Mesodermal cell (in vitro differentiated cells): ENCODE results near the gene TEAD1.
"Not testable (repeated sequence)": the region's sequence is repeated elsewhere in the genome, so short reads cannot be mapped to it uniquely, and the experiment has no call there.

ENCODE experiments used
- H3K27ac ChIP-seq: 2 replicates; pipeline ENCODE4 v1.7.0; 2013; ENCODE audit warnings: mild to moderate bottlenecking, low read depth, low read length, moderate library complexity; ENCODE audit not compliant: severe bottlenecking
- H3K36me3 ChIP-seq: 2 replicates; pipeline ENCODE4 v1.7.1; 2013; ENCODE audit warnings: mild to moderate bottlenecking, low read length, moderate library complexity; ENCODE audit not compliant: control insufficient read depth, insufficient read depth
- H3K4me1 ChIP-seq: one replicate; pipeline ENCODE4 v1.7.1; 2013; ENCODE audit warnings: mild to moderate bottlenecking, low read length; ENCODE audit not compliant: insufficient read depth, control insufficient read depth, poor library complexity, severe bottlenecking
- H3K4me3 ChIP-seq: 2 replicates; pipeline ENCODE4 v1.7.0; 2013; ENCODE audit warnings: low read length, control low read depth, mild to moderate bottlenecking; ENCODE audit not compliant: insufficient read depth, poor library complexity, severe bottlenecking; ENCODE audit errors: extremely low read depth
- H3K9me3 ChIP-seq: 2 replicates; pipeline ENCODE4 v1.7.1; 2013; ENCODE audit warnings: mild to moderate bottlenecking, low read length, moderate library complexity; ENCODE audit not compliant: control insufficient read depth
- WGBS, 2 experiments: methylation state at CpG; one replicate each; pipeline ENCODE4 v1.1.5; 2013; ENCODE audit warnings: missing lambda C conversion rate in 2 of 2; ENCODE audit not compliant: insufficient coverage in 2 of 2; 5-methylcytosine and 5-hydroxymethylcytosine counted together

The TEAD1 gene

DNA sequence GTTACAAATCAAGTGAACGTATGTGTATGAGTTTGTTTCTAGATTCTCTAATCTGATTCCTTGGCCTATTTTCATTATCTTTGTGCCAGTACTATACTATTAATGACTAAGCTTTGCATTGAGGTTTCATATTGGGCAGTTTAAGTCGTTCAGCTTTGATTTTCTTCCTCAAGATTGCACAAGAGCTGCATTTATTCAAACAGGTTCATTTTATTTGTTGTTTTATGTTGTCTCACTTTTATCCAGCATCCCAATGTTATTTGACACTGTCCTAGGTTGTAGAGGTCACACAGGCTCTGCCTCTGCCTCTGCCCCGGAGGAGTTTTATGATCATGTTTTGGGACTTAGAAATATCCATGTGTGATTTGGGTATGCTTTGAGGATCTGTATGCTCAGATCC is 79.8 kb downstream of the TEAD1 start:
- H3K4me1 ChIP-seq = peaks cover 41% of the 10 kb centered on the region
- H3K4me3 ChIP-seq = no peak overlapping the region
- peaks cover 20% of the 10 kb centered on the region for H3K36me3 ChIP-seq
- H3K9me3 ChIP-seq = no peaks in the 10 kb centered on the region
- H3K27ac ChIP-seq = peak overlapping the region; percentile 77
- 83 to 100% methylated on average over 1 of the region's 3 CpGs for WGBS, 2 experiments

DNA sequence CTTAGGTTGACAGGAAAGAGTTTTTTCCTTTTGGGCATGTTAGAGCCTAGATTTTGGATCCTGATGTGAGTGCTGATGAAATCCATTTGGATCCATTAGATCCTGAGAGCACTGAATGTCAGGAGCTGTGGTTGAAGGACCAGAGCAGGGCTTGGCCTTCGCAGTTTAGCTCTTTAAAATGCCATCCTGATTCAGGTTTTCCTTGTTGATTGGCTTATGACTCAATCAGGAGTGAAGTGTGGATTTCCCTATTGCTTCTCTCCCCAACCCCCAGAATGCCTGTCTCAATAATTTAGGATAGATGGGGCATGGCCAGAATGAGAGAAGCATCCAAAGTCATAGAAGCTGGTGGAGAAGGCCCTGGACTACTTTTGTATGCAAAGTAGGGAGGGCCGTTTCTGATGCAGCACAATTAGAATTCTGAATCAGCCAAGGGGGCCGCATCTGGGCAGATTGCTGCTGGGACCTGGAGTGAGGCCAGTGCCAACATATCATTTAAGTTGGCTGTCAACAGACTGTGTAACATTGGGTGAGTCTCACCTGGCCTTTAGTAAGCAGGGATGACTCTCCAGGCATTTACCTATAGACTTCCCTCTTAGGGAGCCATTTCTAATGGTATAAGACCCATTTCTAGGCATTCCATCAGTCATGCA is 80.5 kb downstream of the TEAD1 start:
- Histone ChIP-seq H3K27ac (peak overlapping the region; percentile 77), H3K4me3 (no peak overlapping the region), H3K36me3 (peaks cover 20% of the 10 kb centered on the region), H3K9me3 (no peaks in the 10 kb centered on the region), H3K4me1 (peaks cover 41% of the 10 kb centered on the region)
- 71 to 81% methylated on average over 3 of the region's 3 CpGs for WGBS, 2 experiments

DNA sequence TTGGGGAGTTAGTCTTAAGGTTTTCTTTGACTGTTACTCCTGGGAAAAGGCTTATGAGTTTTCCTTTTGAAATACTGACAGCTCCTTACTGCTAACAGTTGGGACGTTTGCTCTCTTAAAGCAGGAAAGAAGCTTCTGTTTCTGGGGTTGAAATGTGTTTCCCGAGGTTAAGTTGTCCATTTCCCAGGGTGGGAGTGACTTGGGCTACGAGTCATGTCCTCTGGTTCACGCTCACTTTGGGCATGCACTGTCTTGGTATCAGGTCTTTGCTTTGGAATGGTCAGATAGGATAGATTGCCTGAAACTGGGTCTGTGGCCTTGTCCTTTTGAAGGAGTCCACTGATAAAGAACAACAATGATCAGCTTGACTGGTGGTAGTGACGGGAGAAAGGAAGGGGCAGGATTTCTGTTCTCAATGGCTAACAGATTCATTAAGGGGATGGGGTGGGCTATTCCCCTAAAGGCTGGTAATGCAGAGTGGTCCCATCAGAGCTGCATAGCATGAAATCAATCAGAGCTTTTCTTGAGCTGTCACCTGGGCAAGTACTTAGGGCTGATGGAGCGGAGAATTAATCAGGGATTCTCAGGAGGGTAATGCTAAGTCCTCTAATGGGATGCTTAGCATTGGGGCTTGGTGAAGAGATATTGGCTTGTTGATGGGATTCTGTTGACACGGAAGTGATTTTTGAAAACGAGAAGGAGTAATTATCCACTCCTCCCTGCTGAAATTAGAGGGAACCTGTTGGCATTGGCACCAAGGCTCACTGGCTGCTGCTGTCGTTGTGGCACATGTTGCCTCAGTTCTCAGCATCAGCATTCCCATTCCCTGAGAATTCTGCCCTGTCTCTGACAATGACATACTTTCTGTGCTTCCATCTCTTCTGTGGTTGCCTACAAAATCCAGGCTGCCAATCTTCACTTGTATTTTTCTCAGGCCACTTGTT is 81.6 kb downstream of the TEAD1 start:
- Histone ChIP-seq H3K4me1 (peaks cover 42% of the 10 kb centered on the region), H3K4me3 (no peak overlapping the region), H3K27ac (peak overlapping the region; percentile 77), H3K36me3 (peaks cover 12% of the 10 kb centered on the region), H3K9me3 (no peaks in the 10 kb centered on the region)
- 77 to 83% methylated on average over 6 to 7 of the region's 9 CpGs for WGBS, 2 experiments

DNA sequence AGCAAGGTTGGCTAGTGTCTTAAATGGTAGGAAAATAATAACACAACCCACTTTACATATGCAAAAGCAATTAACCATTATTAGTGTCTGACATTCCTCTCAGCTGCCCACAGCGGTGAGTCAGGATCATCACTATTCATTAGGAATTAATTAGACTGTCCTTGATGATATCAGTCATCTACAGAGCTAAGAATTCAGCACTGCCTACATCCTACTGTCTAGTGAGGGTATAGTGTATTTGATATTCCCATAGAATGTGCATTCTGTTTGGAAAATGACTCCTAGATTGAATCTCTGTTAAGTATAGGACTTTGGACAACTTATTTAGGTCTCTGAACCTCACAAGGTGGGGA is 82.2 kb downstream of the TEAD1 start:
- Histone ChIP-seq H3K4me3 (no peak overlapping the region), H3K27ac (peak overlapping the region; percentile 77), H3K4me1 (peaks cover 46% of the 10 kb centered on the region), H3K9me3 (no peaks in the 10 kb centered on the region), H3K36me3 (peaks cover 15% of the 10 kb centered on the region)
- no CpG with 5 or more reads among the region's 1 CpG for WGBS, 2 experiments

DNA sequence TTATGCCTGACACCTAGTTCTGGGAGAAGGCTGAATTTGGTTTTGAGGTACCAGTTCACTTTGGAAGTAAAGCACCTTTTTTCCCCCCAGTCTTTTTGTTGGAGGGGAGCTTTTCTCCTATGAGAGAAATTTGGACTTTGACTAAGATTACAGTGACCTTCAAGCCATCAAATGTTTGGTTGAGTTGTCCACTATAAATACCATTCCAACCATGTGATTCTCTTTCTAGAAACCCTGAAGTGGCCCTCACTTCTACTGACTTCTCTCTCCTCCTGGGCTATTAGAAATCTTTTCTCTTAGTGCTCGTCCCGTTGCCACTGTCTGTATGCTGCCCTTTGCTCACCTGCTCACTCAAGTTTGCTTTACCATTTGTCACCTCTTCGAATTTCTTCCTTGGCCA is 82.6 kb downstream of the TEAD1 start:
- H3K4me3 ChIP-seq = no peak overlapping the region
- no peak overlapping the region for H3K27ac ChIP-seq
- WGBS, 2 experiments = 79 to 91% methylated on average over 3 of the region's 3 CpGs
- peaks cover 16% of the 10 kb centered on the region for H3K36me3 ChIP-seq
- H3K4me1 ChIP-seq = peaks cover 50% of the 10 kb centered on the region
- no peaks in the 10 kb centered on the region for H3K9me3 ChIP-seq

DNA sequence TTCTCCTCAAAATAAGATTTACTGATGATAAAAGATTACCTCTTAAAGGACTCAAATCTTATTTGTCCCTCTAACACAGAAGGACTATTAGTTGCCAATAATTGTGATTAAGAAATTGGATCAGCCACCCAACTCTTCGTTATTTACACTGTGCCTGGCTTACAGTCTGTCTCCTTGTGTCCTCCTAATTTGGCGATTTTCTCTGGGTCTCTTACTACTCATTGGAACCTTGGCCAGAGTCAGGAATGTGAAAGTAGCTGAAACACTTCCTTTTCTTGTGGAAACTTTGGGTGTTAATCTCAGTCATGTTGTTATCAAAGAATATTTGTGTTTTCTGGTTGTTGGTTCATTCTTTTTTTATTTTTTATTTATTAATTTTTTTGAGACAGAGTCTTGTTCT is 83.2 kb downstream of the TEAD1 start:
- H3K4me1 ChIP-seq = peaks cover 55% of the 10 kb centered on the region
- H3K4me3 ChIP-seq = no peak overlapping the region
- WGBS, 2 experiments = 83 to 100% methylated on average over 1 of the region's 2 CpGs
- no peak overlapping the region for H3K27ac ChIP-seq
- H3K36me3 ChIP-seq = peaks cover 16% of the 10 kb centered on the region
- no peaks in the 10 kb centered on the region for H3K9me3 ChIP-seq

DNA sequence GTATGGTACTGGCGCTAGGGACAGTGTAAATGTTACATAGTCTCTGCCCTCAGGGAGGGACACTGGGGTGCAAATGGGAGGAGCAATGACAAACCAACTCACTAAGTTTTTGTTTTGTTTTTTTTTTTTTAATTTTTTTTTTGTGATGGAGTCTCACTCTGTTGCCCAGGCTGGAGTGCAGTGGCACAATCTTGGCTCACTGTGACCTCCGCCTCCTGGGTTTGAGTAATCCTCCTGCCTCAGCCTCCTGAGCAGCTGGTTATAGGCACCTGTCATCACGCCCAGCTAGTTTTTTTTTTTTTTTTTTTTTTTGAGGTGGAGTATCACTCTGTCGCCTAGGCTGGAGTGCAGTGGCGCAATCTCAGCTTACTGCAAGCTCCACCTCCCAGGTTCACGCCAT is 83.9 kb downstream of the TEAD1 start:
- H3K4me3 ChIP-seq, H3K9me3 ChIP-seq, H3K27ac ChIP-seq: not testable (repeated sequence)
- H3K36me3 ChIP-seq = peaks cover 16% of the 10 kb centered on the region
- 94 to 100% methylated on average over 1 to 2 of the region's 6 CpGs for WGBS, 2 experiments
- H3K4me1 ChIP-seq = peaks cover 58% of the 10 kb centered on the region

DNA sequence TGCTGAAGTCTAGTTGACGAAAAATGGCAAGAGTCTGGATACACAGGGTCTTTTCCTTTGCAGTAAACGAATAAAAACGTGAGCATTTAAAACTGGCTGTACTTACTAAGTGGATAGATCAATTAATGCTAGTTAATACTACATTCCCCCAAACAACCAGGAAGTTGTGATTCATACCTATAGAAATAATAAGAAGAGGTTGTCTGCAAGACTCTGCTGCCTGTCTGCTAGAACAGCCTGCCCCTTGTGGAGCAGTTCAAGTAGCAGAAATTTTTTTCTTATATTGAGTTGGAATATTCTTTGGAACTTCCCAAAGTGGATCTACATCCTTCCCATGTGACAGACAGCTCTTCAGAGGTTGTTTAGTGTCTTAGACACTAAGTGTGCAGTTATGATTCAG is 86.8 kb downstream of the TEAD1 start:
- 100% methylated on average over 1 of the region's 3 CpGs; no CpG with 5 or more reads in 1 of the 2 experiments for WGBS, 2 experiments
- Histone ChIP-seq H3K27ac (no peak overlapping the region), H3K36me3 (peaks cover 45% of the 10 kb centered on the region), H3K4me3 (no peak overlapping the region), H3K4me1 (peaks cover 42% of the 10 kb centered on the region), H3K9me3 (no peaks in the 10 kb centered on the region)

DNA sequence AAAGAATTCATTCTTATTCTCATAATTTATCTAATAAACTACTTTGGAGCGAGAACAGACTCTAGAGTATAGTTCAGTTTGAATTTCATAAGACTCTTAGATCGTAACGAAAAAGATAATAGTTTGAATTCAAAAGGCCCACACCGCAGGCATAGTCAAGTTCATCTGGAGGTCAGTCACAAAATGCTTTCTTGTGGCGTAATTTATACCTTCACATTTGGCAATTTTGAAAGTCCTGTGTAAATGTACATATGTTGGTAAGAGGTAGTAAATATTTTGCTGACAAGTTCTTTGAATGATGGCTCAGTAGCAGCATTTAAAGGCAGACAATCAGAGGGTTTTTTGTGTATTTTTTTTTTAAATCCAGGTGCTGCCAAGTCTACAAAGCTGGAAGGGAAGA is 88.1 kb downstream of the TEAD1 start:
- no peak overlapping the region for H3K27ac ChIP-seq
- H3K4me3 ChIP-seq = no peak overlapping the region
- H3K9me3 ChIP-seq = no peaks in the 10 kb centered on the region
- WGBS, 2 experiments = 95 to 100% methylated on average over 4 to 5 of the region's 5 CpGs
- H3K4me1 ChIP-seq = peaks cover 42% of the 10 kb centered on the region
- peaks cover 50% of the 10 kb centered on the region for H3K36me3 ChIP-seq

DNA sequence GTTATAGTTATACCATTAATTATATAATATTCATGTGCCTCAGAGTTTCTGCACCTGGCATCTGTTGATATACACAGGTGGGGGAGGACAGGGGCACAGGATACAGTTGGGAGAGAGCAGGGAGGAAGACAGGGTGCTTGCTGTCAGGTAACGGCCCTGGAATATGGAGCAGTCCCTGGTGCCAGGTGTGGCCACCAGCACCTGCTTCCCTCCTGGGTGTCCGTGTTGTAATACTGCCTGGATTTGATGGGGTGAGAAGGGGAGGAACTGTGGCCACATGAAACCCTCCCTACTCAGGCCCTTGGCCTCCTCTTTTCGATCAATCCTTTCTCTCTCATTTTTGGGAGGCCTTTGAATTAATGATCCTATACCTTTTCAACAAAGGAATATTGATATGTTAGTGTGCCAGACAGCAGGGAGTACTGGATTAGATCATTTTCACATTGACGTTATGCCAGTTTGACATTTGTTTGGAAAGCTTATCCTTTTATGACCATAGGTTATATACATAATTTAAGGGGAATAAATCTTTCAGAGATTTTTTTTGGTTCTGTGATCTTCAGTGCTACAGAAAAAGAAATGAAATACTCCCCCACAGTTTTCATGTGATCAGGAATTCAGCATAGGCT is 88.6 kb downstream of the TEAD1 start:
- Histone ChIP-seq H3K9me3 (no peaks in the 10 kb centered on the region), H3K36me3 (peaks cover 55% of the 10 kb centered on the region), H3K4me1 (peaks cover 45% of the 10 kb centered on the region), H3K27ac (no peak overlapping the region), H3K4me3 (no peak overlapping the region)
- 100% methylated on average over 1 of the region's 4 CpGs; no CpG with 5 or more reads in 1 of the 2 experiments for WGBS, 2 experiments
